GM12872 (cell line): Measurements from ENCODE around the gene MAP6D1.

Experiments
- CTCF ChIP-seq: IDR thresholded peaks from 3 replicates; pipeline ENCODE4 v1.5.1; 2011; ENCODE audit warnings: low read depth, mild to moderate bottlenecking, low read length, moderate library complexity; ENCODE audit not compliant: insufficient read depth

MAP6D1 gene

GRCh38 chr3:183854318-183855035 is 29.1 kb upstream of the MAP6D1 start:
- no peak for TF ChIP-seq CTCF

GRCh38 chr3:183845608-183846288 is 20.4 kb upstream of the MAP6D1 start:
- no peak for TF ChIP-seq CTCF

GRCh38 chr3:183845090-183845489 is 19.7 kb upstream of the MAP6D1 start:
- no peak for TF ChIP-seq CTCF

GRCh38 chr3:183844606-183845005 is 19.2 kb upstream of the MAP6D1 start:
- TF ChIP-seq CTCF, result no peak

- TF ChIP-seq CTCF, result no peak
Observed at GRCh38 chr3:183839751-183840150, 14.4 kb upstream of the MAP6D1 start.

GRCh38 chr3:183837894-183838293 is 12.5 kb upstream of the MAP6D1 start:
- TF ChIP-seq CTCF, result no peak

GRCh38 chr3:183837390-183837789 is 12.0 kb upstream of the MAP6D1 start:
- TF ChIP-seq CTCF, result no peak
